ENCODE measurements around the gene DPEP1. TPM values are rescaled to one million over a fixed set of nuclear protein-coding genes. Genes with fewer than 3 reads are reported as not detected.
"Not testable (repeated sequence)": the region's sequence is repeated elsewhere in the genome, so short reads cannot be mapped to it uniquely, and the experiment has no call there.

The DPEP1 gene
- 10 to 100 TPM in 1 of 5 donors, 1 to 10 TPM in 4; 4.6 to 13.1 (median 7.0) TPM for polyA plus RNA-seq (ENCODE audit: insufficient read depth in 1 of 5, insufficient read length in 5 of 5, low replicate concordance in 1 of 5)
- long read RNA-seq, donor 1, partial matches to known transcripts = 0 of 2 reads
- long read RNA-seq, donor 1, other reads (novel, unspliced or antisense) = 0 of 2 reads
- long read RNA-seq, donor 2, partial matches to known transcripts = 0 of 2 reads
- long read RNA-seq, donor 2, other reads (novel, unspliced or antisense) = 0 of 2 reads
- long read RNA-seq, donor 3 = 0 reads
- long read RNA-seq, donor 4 = 0 reads
- long read RNA-seq, donor 5, partial matches to known transcripts = 0 of 2 reads
- long read RNA-seq, donor 5, other reads (novel, unspliced or antisense) = 0 of 2 reads
- long read RNA-seq, donor 6, partial matches to known transcripts = 0 of 1 reads
- long read RNA-seq, donor 6, other reads (novel, unspliced or antisense) = 0 of 1 reads
- long read RNA-seq, donor 7 = 0 reads
- long read RNA-seq, donor 8, partial matches to known transcripts = 0 of 1 reads
- long read RNA-seq, donor 8, other reads (novel, unspliced or antisense) = 0 of 1 reads

DNA sequence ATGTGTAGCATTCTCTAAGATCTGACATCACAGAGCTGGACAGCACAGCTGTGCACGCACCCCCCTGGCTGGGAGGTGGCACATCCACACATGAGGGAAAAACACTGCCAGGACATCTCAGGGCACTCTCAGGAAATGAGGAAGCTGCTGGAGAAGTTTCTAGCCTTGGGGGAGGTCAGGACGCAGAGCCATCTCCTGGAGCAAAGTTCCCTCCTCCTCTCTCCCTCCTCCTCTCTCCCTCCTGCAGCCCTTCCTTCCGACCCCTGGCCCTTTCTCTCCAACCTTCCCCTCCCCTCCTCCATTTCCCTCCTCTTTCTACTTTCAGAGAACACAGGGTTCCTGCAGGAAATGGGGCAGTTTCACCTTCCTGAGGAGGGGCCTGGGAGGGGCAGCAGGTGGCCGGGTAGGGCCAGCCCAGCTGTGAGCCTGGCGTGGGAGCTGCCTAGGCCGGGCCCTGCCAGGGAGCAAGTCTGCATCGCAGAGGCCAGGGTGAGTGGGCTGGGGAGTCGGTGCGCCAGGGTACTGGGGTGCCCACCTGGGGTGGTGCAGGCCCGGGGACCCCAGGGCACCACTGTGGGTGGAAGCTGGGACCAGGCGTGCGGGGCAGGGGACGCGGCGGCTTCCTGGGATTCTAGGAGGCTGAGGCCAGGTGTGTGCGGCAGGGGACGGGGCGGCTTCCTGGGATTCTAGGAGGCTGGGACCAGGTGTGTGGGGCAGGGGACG is at the start of gene DPEP1:
TSS of gene DPEP1 (plus strand) at position 412 of the 723 bp plus-strand sequence. CDS start 16,769 bp downstream, outside the sequence.
- no peak for DNase-seq

DNA sequence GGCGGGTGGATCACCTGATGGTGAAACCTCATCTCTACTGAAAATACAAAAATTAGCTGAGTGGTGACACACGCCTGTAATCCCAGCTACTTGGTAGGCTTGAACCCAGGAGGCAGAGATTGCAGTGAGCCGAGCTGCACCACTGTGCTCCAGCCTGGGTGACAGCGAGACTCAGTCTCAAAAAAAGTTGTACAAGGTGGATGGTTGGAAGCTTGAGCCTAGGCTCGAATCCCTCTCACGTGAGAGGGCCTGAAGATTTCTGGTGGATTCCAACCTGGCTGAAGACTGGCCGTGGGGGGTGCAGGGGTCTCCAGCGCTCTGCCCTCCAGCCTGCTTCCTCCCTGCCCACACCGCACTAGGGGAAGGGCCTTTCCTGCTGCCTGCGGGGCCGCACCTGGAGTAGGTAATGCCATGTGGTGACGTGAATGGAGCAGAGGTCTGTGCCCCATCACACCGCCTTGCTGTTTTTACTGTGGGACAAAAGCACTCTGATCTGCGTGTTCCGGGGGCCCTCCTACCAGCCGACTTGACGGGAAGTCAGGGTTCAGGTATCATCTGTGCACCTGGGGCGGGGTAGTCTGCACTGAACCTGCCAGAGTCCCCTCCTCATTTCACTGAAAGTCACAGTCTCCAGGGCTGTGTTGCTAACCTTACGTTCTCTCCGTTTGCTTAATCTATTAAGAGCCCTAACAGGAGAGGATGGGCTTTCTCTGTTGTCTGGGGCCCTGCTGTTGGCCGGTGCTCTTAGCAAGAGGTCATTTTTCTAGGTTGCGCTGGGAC is 48.8 kb upstream of the DPEP1 start:
- no peak for DNase-seq

DNA sequence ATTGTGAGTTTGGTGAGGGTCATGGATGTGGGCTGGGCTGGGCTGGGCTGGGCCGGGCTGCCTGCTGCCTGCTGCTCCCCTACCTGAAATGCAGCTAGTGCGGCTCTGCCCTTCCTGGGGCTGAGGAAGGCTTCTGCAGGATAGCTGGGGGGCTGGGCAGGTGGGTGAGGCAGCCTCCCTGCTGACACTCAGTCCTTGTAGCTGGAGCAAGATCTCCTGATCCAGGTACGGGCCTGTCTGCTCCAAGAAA is 48.3 kb upstream of the DPEP1 start:
- no peak for DNase-seq

DNA sequence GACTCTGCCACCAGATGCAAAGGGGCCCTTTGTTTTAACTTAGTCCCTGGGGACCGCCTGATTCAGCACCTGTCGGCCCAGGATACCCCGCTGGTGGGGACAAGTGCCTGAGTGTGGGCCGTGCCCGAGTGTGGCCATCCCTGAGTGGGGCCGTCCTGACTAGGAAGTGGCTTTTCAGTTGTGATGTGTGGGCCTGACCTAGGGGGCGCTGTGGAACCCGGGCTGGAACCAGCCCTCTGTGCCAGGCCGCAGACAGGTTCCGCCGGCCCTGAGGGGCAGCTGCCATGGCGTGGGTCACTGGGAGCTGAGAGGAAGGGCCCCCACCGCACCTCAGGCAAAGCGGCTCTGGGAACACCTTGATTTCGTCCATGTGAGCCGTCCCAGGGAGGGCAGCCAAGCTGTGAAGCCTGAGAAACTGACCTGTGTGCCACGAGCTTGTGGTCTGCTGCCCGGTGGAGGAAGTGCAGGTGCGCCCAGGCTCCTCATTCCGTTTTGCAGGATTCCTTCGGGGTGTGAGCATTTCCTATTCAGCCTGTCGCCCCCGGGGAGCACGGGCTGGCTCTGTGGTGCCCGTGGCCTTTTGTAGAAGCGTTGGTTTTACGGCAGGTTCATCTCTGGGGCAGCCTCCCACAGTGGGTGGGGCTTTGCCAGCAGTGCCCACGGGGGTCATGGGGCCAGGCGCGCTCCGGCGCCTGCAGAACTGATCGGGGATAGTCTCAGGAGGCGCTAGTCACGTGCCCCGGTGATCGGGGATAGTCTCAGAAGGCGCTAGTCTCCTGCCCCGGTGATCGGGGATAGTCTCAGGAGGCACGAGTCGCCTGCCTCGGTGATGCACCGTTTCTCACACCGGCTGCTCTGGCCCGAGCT is 47.7 kb upstream of the DPEP1 start:
- no peak for DNase-seq

DNA sequence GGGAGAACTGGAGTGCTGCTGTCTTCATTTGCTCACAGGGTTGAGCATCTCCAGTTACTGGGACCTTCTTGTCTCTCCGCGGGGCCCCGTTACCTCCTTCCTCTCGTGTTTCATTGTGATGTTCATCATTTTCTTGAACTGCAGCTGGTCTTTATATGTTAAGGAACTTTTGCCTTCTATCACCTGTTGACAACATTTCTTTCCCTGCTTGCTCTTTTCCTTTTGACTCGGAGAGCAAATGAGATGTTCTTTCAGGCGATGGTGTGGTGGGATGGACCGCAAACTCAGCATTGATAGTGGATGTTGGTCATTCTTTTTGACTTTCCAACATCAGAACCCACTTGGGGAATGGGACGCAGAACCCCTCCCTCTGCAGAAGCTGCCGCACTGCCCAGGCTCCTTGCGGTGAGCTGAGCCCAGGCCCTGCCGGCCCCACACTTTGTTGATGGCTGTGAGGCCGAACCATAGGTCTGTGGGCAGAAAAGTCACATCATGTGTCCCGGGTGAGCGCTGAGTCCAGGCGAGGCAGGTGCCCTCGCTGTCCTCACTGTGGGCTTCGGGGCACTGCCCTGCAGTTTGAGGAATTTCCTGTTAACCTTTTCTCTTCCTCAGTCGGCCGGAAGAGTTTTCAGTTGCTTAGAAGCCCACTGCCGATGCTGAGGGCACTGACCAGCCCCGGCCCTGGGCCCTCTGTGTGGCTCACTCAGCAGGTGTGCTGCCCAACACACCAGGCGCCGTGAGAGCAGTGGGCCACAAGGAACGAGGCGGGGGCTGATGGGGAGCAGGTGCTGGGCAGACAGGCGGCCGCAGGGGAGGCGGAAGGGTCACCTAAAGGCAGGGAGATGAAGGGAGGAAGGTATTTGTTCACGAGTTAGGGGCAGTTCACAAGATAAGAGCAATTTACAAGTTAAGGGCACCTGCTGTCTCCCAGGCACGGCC is 45.5 kb upstream of the DPEP1 start:
- no peak for DNase-seq

DNA sequence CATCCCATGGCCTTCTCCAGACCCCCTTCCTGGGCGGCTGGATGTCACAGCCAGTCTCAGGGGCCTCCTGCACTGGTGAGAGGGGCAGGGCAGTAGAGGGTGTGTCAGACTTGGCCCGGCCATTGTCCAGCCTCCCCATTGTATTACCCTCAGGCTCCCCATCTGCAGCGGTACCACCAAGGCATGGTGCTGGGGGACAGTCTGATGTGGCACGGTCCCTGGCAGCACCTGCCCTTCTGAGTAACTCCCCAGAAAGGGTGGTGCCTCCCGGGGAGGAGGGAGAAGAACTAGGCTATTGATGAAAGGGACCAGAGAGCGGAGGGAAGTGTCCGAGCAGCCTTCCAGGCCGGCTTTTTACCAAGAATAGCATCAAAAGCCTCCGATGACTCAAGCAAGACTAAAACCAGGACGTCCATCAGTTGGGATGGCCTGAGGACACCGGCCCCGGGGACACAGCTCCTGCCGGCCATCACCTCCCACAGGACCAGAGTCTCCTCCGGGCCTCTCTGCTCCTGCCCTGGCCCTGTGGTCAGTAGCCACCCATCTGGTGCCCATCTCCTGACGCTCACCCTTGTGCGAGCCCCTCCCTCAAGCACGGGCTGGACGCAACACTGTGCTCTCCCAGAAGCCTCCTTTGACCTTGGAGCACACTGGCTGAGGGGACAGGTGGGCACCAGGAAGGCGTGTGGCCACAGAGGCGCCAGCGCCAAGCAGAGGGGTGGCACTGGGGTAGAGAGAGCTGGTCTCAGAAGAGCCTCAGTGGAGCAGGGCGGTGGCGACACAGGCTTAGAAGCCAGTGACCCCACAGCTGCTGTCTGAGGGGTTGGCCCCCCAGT is 43.7 kb upstream of the DPEP1 start:
- no peak for DNase-seq

DNA sequence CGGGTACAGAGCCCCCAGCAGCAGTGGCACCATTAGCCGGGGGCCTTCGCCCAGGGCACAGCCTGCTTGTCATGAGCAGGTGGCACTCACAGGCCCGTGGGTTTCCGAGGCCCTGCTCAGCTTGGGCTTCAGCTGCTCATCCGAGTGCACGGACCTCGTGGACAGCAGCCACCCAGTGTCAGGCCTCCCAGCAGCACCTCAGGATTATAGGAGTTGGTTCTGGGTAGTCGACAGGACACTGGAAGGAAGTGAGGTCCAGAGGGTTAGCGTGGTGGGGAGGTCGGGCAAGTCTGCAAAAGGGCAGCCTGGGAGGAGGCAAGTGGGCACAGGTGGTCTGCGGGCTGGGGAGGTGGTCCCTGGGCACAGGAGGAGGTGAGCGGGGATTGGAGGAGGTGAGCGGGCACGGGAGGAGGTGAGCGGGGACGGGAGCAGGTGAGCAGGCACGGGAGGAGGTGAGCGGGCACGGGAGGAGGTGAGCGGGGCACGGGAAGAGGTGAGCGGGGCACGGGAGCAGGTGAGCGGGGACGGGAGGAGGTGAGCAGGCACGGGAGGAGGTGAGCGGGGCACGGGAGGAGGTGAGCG is 43.0 kb upstream of the DPEP1 start:
- DNase-seq = no peak

DNA sequence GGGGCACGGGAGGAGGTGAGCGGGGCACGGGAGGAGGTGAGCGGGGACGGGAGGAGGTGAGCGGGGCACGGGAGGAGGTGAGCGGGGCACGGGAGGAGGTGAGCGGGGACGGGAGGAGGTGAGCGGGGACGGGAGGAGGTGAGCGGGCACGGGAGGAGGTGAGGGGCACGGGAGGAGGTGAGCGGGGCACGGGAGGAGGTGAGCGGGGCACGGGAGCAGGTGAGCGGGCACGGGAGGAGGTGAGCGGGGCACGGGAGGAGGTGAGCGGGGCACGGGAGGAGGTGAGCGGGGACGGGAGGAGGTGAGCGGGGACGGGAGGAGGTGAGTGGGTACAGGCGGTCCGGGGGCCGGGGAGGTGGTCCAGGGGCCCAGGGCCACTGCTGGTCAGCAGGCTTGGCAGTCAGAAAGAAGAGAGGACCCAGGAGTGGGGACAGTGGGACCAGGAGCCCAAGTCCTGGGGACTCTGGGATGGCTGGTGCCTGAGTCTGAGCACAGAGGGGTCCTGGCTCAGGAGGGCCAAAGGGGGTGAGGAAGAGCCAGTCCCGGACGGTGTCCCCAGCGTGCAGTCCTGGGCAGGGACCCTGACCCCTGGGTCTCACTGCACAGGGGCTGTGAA is 42.4 kb upstream of the DPEP1 start:
- not testable (repeated sequence) for DNase-seq

DNA sequence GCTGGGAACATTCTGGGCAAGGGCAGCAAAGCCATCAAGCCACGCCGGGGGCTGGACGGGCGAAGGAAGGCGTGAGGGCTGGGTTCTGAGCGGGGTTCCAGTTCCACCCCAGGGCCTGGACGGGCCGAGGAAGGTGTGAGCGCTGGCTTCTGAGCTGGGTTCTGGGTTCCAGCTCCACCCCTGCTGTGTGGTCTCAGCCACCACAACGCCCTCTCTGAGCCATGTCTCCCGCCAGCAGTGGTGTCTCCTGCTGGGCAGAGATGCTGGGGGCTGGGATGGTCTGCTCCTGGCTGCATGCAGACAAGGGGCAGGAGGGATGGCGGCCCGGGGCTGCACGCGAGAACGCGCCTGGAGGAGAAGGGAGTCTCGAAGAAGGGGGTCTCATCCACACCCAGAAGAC is 41.8 kb upstream of the DPEP1 start:
- no peak for DNase-seq

DNA sequence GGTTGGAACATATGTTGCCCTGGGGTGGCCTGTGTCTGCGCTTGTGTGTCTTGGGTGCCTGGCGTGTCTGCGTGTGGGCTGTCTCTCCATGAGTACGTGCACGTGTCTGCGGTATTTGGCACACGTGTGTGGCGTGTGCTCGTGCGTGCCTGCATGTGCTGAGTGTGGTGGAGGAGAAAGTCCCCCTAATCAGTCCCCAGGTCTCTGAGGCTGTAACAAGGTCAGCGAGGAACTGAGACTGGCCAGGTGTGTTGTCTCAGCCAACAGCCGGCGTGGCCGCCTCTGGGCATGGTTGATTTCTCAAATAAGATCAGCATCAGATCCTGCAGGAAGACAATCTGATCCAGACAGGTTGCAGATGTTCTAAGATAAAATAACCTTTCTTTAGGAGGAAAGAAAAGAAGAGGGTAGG is 41.4 kb upstream of the DPEP1 start:
- DNase-seq = no peak

DNA sequence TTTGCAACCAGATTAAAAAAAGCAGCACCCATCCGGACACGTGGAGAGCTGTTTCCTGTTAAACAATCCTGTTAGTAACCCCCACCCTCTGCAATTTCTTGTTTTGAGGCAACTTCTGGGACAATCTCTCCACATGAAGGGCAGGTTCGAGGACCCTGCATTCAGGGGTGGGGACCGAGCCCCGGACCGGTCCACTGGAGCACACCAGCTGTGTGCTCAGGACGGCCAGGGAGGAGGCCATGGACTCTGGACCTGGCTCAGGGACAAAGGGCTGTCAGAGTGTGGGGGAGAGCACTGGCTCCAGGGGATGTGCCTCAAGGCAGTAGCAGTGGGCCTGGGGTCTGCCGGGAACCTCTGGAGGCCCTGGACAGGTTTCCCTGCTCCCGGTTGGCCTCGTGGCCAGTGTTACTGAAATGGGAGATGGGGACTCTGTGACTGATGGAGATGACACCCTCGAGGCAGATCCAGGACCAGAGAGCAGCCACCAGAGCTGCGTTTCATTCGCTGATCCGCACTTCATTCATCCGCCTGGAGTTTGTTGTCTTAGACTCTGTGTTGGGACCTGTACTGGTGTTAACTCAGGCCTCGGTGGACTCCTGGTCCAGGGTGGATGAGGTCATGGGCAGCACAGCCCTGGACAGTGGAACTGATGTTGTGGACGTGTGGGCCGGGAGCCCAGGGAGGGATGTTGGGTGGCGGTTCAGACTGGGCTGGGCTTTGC is 40.8 kb upstream of the DPEP1 start:
- DNase-seq = no peak

DNA sequence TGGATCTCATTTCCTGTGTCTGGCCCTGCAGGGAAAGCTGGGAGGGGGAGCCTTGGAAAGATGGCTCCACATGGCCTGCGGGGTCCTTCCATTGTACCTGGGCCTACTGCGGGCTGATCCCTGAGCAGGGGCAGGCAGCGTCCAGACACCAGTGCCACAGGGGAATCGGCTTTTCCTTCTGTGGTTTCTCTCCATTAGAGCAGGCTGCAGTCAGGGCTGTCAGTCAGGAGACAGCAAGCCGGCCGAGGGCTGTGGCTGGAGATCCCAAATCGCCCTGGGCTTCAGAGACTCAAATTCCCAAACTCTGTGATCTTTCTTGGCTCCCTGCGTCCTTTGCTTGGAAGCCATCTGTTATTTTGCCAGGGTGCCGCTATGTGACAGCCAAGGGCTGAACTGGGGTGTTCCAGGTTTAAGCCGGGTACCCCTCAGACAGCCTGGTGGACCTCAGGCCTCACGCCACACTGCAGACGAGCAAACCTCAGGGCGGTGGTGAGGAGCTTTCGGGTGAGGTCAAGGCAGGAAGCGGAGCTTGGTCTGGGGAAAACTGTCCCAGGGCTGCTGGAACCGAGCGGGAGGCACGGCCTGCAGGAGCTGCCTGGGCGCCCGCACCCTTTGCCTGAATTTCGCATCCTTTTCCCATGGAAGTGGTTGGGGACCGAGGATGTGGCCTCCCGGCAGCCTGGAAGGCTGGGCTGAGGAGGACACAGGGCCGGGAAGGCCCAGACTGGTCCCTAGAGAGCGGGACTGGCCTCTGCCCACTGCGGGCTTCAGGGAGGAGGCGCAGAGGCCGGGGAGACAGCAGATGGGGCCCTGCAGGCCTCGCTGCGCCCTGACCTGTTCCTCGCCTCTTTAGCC is 39.4 kb upstream of the DPEP1 start:
- no peak for DNase-seq

DNA sequence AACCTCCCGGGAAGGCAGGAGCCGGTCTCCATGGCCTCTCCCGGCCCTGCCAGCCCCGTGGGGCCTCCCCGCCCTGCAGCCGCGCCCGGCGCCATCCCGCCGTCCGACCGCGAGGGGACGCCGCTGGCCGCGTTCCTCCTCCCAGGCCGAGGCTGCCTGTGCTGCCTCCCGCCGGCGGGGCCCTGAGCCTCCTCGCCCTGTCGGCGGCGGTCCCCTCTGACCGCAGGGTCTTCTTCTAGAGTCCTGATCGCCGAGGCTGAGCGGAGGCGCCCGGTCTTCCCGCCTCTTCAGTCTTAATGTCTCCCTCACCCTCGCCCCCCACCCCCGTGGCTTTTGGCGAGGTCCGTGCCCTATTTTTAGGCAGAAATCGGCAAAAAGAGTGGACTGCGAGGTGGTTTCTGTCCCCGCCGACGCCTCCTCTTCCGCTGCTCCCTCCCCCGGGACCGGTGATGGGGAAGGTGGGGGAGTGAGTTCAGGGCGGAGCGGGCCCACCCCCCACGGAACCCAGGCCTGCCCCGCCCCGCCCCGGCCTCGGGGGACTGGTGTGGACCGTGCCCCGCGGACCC is 38.7 kb upstream of the DPEP1 start:
- no peak for DNase-seq

DNA sequence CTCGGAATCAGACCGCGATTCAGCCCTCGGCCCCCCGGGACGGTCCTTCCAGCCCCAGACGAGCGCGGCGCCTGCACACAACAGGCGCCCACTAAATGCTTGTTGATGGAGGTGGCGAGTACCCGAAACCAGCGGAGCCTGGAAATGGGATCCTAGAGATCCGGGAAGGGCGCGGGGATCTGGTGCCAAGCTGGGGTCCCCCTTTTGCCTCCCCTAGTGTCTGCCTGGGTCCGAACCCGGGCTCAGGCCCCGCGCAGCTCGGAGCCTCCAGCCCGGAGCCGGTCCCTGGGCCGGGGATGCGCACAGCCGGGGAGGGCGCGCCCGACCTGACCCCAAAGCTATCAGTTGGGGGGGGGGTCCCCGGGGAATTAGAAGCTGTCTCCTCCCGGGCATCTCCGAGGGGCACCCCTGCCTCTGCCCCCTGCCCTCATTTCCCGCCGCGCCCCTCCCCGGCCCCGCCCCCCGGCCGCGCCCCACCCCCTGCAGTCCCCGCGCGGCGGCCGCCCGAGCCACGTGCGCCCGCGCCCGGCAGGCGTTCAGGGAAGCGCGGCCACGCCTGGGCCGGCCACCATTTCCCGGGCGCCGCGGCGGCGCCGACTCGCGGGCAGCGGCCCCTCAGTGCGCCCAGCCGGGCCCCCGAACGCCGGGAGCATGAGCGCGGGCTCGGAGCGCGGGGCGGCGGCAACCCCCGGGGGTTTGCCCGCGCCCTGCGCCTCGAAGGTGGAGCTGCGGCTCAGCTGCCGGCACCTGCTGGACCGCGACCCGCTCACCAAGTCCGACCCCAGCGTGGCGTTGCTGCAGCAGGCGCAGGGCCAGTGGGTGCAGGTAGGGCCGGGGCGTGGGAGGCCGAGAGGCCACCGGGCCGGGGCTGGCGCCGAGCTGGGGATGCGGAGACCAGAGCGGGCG is 37.9 kb upstream of the DPEP1 start, which contains the start of gene CPNE7:
TSS of gene CPNE7 (plus strand) at position 512 of the 906 bp plus-strand sequence. CDS start at position 652, 140 bp downstream.
- DNase-seq = no peak
